ENCODE measurements around the gene TBC1D16. TPM values are rescaled to one million over a fixed set of nuclear protein-coding genes. Genes with fewer than 3 reads are reported as not detected.
"Not testable (repeated sequence)": the region's sequence is repeated elsewhere in the genome, so short reads cannot be mapped to it uniquely, and the experiment has no call there.

Gene TBC1D16
- polyA plus RNA-seq, 1 experiment: 9.0 TPM

DNA sequence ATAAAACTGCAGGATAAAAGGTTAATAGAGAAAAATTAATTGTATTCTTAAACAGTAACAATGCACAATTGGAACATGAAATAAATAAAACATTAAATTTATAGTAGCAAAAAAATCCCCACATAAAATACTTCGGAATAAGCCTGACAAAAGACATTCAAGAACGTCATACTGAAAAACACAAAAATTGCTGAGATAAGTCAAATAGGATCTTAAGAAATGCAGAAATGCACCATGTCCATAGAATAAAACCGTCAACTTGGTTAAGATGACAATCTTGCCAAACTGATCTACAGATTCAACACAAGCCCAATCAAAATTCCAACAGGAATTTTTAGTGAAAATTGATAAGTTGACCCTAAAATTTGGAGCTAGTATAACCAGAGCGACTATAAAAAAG, 76.6 kb downstream of the TBC1D16 start:
- POLR2A ChIA-PET: no interaction called here
- Histone ChIP-seq H3K36me3 (ENCODE audit: control insufficient read depth, insufficient read depth, low read length) (no peaks in the 10 kb centered on the region), H3K27me3 (ENCODE audit: control insufficient read depth, insufficient read depth, low read length) (no peaks in the 10 kb centered on the region), H3K4me3 (ENCODE audit: low read depth, low read length) (no peak overlapping the region)
- no peak for DNase-seq (ENCODE audit: low read depth)
- TF ChIP-seq, protein P1, sequence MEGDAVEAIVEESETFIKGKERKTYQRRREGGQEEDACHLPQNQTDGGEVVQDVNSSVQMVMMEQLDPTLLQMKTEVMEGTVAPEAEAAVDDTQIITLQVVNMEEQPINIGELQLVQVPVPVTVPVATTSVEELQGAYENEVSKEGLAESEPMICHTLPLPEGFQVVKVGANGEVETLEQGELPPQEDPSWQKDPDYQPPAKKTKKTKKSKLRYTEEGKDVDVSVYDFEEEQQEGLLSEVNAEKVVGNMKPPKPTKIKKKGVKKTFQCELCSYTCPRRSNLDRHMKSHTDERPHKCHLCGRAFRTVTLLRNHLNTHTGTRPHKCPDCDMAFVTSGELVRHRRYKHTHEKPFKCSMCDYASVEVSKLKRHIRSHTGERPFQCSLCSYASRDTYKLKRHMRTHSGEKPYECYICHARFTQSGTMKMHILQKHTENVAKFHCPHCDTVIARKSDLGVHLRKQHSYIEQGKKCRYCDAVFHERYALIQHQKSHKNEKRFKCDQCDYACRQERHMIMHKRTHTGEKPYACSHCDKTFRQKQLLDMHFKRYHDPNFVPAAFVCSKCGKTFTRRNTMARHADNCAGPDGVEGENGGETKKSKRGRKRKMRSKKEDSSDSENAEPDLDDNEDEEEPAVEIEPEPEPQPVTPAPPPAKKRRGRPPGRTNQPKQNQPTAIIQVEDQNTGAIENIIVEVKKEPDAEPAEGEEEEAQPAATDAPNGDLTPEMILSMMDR (IDR thresholded peaks at IDR 0.05; ENCODE audit: insufficient read depth, low read depth, low read length): no peak
- CTCF ChIA-PET: no interaction called here

DNA sequence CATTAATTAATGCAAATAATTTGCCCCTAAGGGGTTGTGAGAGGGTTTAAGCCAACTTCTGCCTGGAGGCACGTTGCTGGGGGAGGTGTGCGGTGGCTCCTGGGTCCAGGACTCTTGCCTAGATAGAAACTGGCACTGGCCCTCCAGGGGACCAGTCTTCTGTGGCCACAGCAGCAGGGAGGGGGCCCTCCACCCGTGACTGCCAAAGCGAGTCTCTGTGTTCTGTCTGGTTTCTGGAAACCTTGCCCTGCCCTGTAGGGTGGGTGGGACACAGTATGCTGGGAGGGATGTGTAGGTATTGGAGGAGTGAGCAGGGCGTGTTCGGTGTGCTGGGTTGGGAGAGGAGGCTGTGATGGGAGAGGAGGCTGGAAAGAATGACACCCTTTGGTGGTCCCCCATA, 78.8 kb downstream of the TBC1D16 start:
- no peak for DNase-seq (ENCODE audit: low read depth)
- Histone ChIP-seq H3K4me3 (ENCODE audit: low read depth, low read length) (no peak overlapping the region), H3K27me3 (ENCODE audit: control insufficient read depth, insufficient read depth, low read length) (no peaks in the 10 kb centered on the region), H3K36me3 (ENCODE audit: control insufficient read depth, insufficient read depth, low read length) (no peaks in the 10 kb centered on the region)
- CTCF ChIA-PET: no interaction called here
- TF ChIP-seq, protein P1 (IDR thresholded peaks at IDR 0.05; ENCODE audit: insufficient read depth, low read depth, low read length): no peak
- POLR2A ChIA-PET: no interaction called here

DNA sequence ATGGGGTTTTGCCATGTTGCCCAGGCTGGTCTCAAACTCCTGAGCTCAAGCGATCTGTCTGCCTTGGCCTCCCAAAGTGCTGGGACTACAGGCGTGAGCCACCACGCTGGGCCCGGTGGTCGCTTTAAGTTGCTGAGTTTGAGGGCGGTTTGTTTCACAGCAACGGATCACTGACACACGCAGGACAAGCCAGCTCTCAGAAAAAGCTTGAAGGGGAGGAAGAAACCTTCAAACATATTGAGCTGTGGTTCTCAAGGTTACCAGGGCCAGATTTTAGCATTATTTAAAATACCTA, 79.3 kb downstream of the TBC1D16 start:
- H3K36me3 ChIP-seq (ENCODE audit: control insufficient read depth, insufficient read depth, low read length); H3K27me3 ChIP-seq (ENCODE audit: control insufficient read depth, insufficient read depth, low read length); H3K4me3 ChIP-seq (ENCODE audit: low read depth, low read length); CTCF ChIA-PET; POLR2A ChIA-PET; DNase-seq (ENCODE audit: low read depth): not testable (repeated sequence)

DNA sequence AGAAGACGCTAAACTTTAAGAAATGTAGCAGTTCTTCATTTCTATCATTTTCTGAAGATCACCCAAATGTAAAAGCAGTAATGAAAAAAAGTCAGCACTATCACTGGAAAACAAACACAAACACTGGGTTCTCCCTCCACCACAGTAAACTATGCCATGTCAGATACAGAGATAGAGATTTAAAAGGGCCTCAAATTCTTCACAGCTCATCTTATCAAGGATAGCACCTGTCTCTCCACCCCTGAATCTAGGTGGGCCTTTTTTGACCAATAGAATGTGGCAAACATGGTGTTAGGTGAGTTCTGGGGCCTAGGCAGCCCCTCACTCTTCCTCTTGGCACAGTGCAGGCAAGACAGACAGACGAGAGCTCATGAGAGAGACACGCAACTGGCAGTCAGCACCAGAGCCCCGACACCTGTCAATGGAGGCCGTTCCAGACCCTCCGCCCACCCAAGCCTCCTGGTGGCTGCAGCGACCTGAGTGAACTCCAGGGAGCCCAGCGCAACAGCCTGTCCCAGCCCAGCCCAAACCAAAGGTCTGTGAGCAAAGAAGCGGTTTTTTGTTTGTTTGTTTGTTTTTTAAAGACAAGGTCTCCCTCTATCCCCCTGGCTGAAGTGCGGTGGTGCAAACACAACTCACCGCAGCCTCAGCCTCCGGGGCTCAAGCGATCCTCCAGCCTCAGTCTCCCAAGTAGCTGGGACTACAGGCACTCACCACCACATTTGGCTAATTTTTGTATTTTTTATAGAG, 79.8 kb downstream of the TBC1D16 start:
- Histone ChIP-seq H3K36me3 (ENCODE audit: control insufficient read depth, insufficient read depth, low read length) (no peaks in the 10 kb centered on the region), H3K27me3 (ENCODE audit: control insufficient read depth, insufficient read depth, low read length) (no peaks in the 10 kb centered on the region), H3K4me3 (ENCODE audit: low read depth, low read length) (no peak overlapping the region)
- no peak for DNase-seq (ENCODE audit: low read depth)
- TF ChIP-seq, protein P1 (IDR thresholded peaks at IDR 0.05; ENCODE audit: insufficient read depth, low read depth, low read length): no peak
- CTCF ChIA-PET: no interaction called here
- POLR2A ChIA-PET: interaction anchor here (0.7 kb wide), 1 partner anchor 16 kb away, joined by 3 read pairs; no protein-coding TSS in a partner anchor

DNA sequence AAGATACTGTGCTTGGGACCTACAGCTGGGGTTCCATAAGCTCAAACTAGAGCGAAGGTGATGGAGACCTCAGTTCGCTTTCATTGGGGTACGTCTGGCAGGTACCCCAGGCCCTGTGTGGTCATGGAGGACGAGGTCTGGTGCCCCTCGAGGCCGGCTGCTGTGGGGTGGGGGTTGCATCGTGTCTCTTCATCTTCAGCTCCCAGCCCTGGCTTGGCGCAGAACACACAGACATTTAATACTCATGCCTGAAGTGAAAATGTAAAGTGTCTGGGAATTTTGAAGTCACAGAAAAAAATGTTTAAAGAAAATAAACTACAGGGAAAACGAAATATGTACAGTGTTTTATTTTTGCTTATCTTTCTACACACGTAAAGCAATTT, 80.5 kb downstream of the TBC1D16 start:
- Histone ChIP-seq H3K4me3 (ENCODE audit: low read depth, low read length) (no peak overlapping the region), H3K27me3 (ENCODE audit: control insufficient read depth, insufficient read depth, low read length) (no peaks in the 10 kb centered on the region), H3K36me3 (ENCODE audit: control insufficient read depth, insufficient read depth, low read length) (no peaks in the 10 kb centered on the region; the same call in 1 of the 2 replicates)
- TF ChIP-seq, protein P1 (IDR thresholded peaks at IDR 0.05; ENCODE audit: insufficient read depth, low read depth, low read length): no peak
- POLR2A ChIA-PET: interaction anchor here (0.7 kb wide), 1 partner anchor 17 kb away, joined by 3 read pairs; no protein-coding TSS in a partner anchor
- CTCF ChIA-PET: no interaction called here
- no peak for DNase-seq (ENCODE audit: low read depth)
